Right lobe of liver (tissue), 6 donors: Measurements from ENCODE around the gene PHLDB3. TPM values are rescaled to one million over a fixed set of nuclear protein-coding genes. Genes with fewer than 3 reads are reported as not detected.
"Not testable (repeated sequence)": the region's sequence is repeated elsewhere in the genome, so short reads cannot be mapped to it uniquely, and the experiment has no call there.

ENCODE experiments used
- ATAC-seq, 4 donors: fragments of 200-7000 bp; cut with Tn5 transposase; one replicate each; pipeline ENCODE4 v1.9.1; 2020; ENCODE audit warnings: mild to moderate bottlenecking in 4 of 4, moderate library complexity in 4 of 4
- DNase-seq, 3 donors: peaks; one replicate each; pipeline ENCODE4 v3.0.0-alpha.2; 2020
- H3K27ac ChIP-seq, 3 donors: fragments of 200-600 bp; one replicate each; pipeline ENCODE4 v1.8.0; 2022
- H3K27me3 ChIP-seq, 2 donors: fragments of 200-600 bp; one replicate each; pipeline ENCODE4 v1.8.0; 2022
- H3K36me3 ChIP-seq, 4 donors: fragments of 200-600 bp; sonication (generic) in 1 of 4; one replicate each; pipeline versions ENCODE4 v1.5.1 to v1.8.0; 2017 to 2022; ENCODE audit warnings: control low read depth in 1 of 4
- H3K4me1 ChIP-seq, 4 donors: fragments of 200-600 bp; sonication (generic) in 1 of 4; one replicate each; pipeline versions ENCODE4 v1.5.1 to v1.8.0; 2017 to 2022; ENCODE audit warnings: control low read depth in 1 of 4
- H3K4me3 ChIP-seq, 3 donors: fragments of 200-600 bp; one replicate each; pipeline ENCODE4 v1.8.0; 2022
- H3K9me3 ChIP-seq, 4 donors: fragments of 200-600 bp; sonication (generic) in 1 of 4; one replicate each; pipeline versions ENCODE4 v1.5.1 to v1.8.0; 2017 to 2022; ENCODE audit warnings: control low read depth in 1 of 4
- POLR2A ChIP-seq: fragments of 450-650 bp; IDR thresholded peaks from one replicate; pipeline ENCODE4 v1.6.1; 2017; ENCODE audit warnings: antibody characterized with exemption, mild to moderate bottlenecking
- WGBS: methylation state at CpG from one replicate; pipeline ENCODE4 v1.1.6; 2018; ENCODE audit warnings: low coverage, low lambda C conversion rate; ENCODE audit not compliant: insufficient coverage; ENCODE audit errors: missing lambda C conversion rate; 5-methylcytosine and 5-hydroxymethylcytosine counted together
- intact Hi-C, 2 donors: fragments of 100-400 bp; cut with DNase I; formaldehyde crosslinking; loops; one replicate each; pipeline versions ENCODE4 v1.11.2 to v1.14.1; 2022
- total RNA-seq, 6 experiments: library from RNA; depleted of rRNA in 2 of 6; stranded (reverse); fragments of >200 nt in 2 of 6; fragmentation: NEBNext Ultra II Directional in 3 of 6; extraction: Animal tissue kit (Norgen Biotek cat#: 25700) in 3 of 6; gene quantifications; one replicate each; pipeline versions ENCODE4 v1.1.0 to v1.2.4, GENCODE V29; 2016 to 2023
- TF ChIP-seq, protein P1 (sequence below), 4 donors: fragments of 200-600 bp in 3 of 4; fragments of 450-650 bp in 1 of 4; IDR thresholded peaks; one replicate each; pipeline versions ENCODE4 v1.5.1 to v1.8.0; 2016 to 2022; ENCODE audit warnings: antibody characterized with exemption in 4 of 4, mild to moderate bottlenecking in 2 of 4
- donor health status: DM: no; HTN: yes; CAD: no.
- donor health status: DM: no; HTN: no; CAD: no.
- donor health status: DM: no; HTN: no; CAD: no.
- donor health status: DM: no; HTN: yes; CAD: no.
- donor health status: DM: no; HTN: yes; CAD: no.

The PHLDB3 gene
- total RNA-seq, 6 experiments from 2014 or later: 9.6 to 15.0 (median 11.1) TPM

DNA sequence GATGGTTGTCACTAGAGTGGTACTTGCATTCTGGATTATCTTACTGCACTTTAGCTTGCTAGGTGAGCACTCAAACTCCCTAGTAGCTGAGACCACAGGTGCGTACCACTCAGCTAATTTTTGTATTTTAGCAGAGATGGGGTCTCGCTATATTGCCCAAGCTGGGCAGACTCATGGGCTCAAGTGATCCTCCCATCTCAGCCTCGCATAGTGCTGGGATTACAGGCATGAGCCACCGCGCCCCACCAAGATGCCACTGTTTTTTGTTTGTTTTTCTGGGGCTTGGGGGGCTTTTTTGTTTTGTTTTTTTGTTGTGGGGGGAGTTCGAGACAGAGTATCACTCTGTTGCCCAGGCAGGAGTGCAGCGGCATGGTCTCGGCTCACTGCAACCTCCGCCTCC, 56.9 kb downstream of the PHLDB3 start:
- 69% methylated on average over 5 of the region's 9 CpGs for WGBS
- intact Hi-C loops: loop anchor here in 1 of 2 donors (5.0 to 10.0 kb wide), 2 partner anchors 75 to 197 kb away; no protein-coding TSS in a partner anchor
- Histone ChIP-seq H3K36me3 (no peaks in the 10 kb centered on the region), H3K9me3 (no peaks in the 10 kb centered on the region), H3K27me3 (no peaks in the 10 kb centered on the region), H3K4me3 (no peak overlapping the region), H3K27ac (no peak overlapping the region), H3K4me1 (no peaks in the 10 kb centered on the region)
- TF ChIP-seq, protein P1, sequence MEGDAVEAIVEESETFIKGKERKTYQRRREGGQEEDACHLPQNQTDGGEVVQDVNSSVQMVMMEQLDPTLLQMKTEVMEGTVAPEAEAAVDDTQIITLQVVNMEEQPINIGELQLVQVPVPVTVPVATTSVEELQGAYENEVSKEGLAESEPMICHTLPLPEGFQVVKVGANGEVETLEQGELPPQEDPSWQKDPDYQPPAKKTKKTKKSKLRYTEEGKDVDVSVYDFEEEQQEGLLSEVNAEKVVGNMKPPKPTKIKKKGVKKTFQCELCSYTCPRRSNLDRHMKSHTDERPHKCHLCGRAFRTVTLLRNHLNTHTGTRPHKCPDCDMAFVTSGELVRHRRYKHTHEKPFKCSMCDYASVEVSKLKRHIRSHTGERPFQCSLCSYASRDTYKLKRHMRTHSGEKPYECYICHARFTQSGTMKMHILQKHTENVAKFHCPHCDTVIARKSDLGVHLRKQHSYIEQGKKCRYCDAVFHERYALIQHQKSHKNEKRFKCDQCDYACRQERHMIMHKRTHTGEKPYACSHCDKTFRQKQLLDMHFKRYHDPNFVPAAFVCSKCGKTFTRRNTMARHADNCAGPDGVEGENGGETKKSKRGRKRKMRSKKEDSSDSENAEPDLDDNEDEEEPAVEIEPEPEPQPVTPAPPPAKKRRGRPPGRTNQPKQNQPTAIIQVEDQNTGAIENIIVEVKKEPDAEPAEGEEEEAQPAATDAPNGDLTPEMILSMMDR (IDR thresholded peaks at IDR 0.05): no peak
- no peak for TF ChIP-seq POLR2A
- no peak for ATAC-seq
- DNase-seq: no peak

DNA sequence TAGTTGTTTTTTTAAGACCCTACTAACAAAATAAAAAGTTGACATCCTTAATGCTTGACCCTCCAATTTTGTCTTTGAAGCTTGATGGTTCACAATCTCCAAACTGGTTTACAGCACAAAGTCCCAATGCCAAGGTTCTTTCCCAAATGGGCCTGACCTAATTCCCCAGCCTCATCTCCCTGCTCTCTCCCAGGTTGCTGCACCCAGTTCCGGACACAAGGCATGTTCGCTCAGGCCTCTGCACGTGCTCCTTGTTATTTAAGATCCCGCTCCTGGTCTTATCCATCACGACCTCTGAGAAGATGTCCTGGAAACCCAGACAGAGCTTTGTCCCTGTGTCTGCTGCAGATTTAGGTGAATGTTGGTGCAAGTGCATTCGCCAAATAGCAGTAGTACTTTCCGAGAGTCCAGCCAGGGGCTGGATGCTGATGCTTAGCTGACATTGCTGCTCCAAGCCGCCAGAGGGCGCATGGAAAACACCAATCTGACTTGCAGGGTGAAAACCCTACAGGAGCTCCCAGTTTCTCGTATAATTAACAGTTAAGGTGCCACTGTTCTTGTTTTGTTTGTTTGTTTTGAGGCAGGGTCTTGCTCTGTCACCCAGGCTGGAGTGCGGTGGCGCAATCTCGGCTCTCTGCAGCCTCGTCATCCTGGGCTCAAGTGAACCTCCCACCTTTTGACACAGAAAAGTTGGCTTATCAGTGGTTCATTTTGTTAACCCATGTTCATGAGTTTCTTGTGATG, 57.6 kb downstream of the PHLDB3 start:
- DNase-seq (peak; percentile 79 to 85 (median 83)), ATAC-seq (peak; percentile 95 to 99 (median 96))
- no peak overlapping the region for H3K27ac ChIP-seq
- intact Hi-C loops: loop anchor here in 1 of 2 donors (5.0 to 10.0 kb wide), 2 partner anchors 75 to 198 kb away; no protein-coding TSS in a partner anchor
- no peak overlapping the region for H3K4me3 ChIP-seq
- TF ChIP-seq POLR2A: no peak
- TF ChIP-seq, protein P1 (IDR thresholded peaks at IDR 0.05): peak; percentile 90 to 96 (median 95)
- no peaks in the 10 kb centered on the region for H3K4me1 ChIP-seq
- no peaks in the 10 kb centered on the region for H3K36me3 ChIP-seq
- WGBS: 26% methylated on average over 12 of the region's 14 CpGs
- H3K9me3 ChIP-seq: no peaks in the 10 kb centered on the region
- H3K27me3 ChIP-seq: no peaks in the 10 kb centered on the region

DNA sequence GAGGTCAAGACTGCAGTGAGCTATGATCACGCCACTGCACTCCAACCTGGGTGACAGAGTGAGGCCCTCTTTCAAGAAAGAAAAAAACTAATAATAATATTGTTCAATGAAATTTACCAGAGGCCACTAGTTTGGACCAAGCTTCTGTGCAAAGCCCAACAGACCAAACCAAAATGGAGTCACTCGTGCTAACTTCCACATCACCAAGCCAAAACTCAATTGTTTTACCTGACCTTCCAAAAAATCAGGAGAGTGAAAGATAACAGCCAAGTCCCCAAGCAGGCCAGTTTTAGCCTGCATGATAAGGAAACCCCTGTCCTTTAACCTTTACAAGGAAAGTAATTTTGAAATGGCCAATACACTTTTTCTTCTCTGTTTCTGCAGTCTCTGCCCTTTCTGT, 59.1 kb downstream of the PHLDB3 start:
- no peaks in the 10 kb centered on the region for H3K36me3 ChIP-seq
- H3K4me3 ChIP-seq: no peak overlapping the region
- TF ChIP-seq POLR2A: no peak
- TF ChIP-seq, protein P1 (IDR thresholded peaks at IDR 0.05): no peak
- no peaks in the 10 kb centered on the region for H3K4me1 ChIP-seq
- no peaks in the 10 kb centered on the region for H3K27me3 ChIP-seq
- no peaks in the 10 kb centered on the region for H3K9me3 ChIP-seq
- no peak overlapping the region for H3K27ac ChIP-seq
- ATAC-seq (no peak), DNase-seq (no peak)
- WGBS: 83% methylated on average over 2 of the region's 2 CpGs
- intact Hi-C loops: loop anchor here in 1 of 2 donors (5.0 to 10.0 kb wide), 2 partner anchors 77 to 199 kb away; no protein-coding TSS in a partner anchor

DNA sequence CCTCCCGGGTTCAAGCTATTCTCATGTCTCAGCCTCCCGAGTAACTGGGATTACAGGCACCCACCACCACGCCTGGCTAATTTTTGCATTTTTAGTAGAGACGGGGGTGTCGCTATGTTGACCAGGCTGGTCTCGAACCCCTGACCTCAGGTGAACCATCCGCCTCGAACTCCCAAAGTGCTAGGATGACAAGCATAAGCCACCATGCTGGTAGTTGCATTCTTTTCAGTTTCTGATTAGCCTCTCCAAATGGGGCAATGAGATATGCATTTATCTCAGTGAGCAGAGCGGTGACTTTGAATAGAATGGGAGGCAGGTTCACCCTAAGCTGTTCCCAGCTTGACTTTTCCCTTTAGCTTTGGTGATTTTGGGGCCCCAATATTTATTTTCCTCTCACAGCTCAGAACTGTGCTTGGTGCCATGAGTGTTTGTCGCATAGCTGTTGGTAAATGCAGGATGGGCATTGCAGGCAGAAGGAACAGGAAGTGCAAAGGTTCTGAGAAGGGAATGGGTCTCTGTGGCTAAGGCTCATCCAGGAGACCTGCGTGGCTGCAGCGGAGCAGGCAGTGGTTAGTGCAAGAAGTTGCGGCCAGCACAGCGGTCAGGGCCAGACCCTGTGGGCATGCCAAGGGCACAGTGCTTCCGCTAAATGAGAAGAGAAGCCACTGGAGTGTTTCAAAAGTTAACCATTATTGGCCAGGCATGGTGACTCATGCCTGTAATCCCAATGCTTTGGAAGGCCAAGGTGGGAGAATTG, 59.8 kb downstream of the PHLDB3 start:
- H3K36me3 ChIP-seq: no peaks in the 10 kb centered on the region
- no peaks in the 10 kb centered on the region for H3K27me3 ChIP-seq
- DNase-seq: no peak
- WGBS: 71% methylated on average over 11 of the region's 15 CpGs
- no peak overlapping the region for H3K27ac ChIP-seq
- no peak overlapping the region for H3K4me3 ChIP-seq
- TF ChIP-seq, protein P1 (IDR thresholded peaks at IDR 0.05): no peak
- no peak for TF ChIP-seq POLR2A
- no peaks in the 10 kb centered on the region for H3K4me1 ChIP-seq
- H3K9me3 ChIP-seq: no peaks in the 10 kb centered on the region
- no peak for ATAC-seq
- intact Hi-C loops: loop anchor here in 1 of 2 donors (5.0 to 10.0 kb wide), 2 partner anchors 78 to 200 kb away; no protein-coding TSS in a partner anchor

DNA sequence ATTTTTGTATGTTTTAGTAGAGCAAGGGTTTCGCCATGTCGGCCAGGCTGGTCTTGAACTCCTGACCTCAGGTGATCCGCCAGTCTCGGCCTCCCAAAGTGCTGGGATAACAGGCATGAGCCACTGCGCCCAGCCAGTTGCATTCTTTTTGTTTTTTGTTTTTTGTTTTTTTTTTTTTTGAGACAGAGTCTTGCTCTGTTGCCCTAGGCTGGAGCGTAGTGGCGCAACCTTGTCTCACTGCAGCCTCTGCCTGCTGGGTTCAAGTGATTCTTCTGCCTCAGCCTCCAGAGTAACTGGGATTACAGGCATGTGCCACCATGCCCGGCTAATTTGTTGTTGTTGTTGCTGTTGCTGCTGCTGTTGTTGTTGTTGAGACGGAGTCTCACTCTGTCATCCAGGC, 60.5 kb downstream of the PHLDB3 start:
- DNase-seq: not testable (repeated sequence)
- intact Hi-C loops: loop anchor here in 1 of 2 donors (10.0 kb wide), 1 partner anchor 201 kb away; no protein-coding TSS in a partner anchor

More for the DNA sequence above, 60.5 kb downstream of the PHLDB3 start:
- not testable (repeated sequence) for H3K4me3 ChIP-seq, H3K27me3 ChIP-seq, ATAC-seq, H3K36me3 ChIP-seq, H3K4me1 ChIP-seq, H3K9me3 ChIP-seq, H3K27ac ChIP-seq
- WGBS: 79% methylated on average over 3 of the region's 9 CpGs
